Measurements from ENCODE around the gene SNCA.

SNCA gene

GRCh38 chr4:89836897-89837384, at the start of gene SNCA:
Gene SNCA, minus strand, starts transcription at chr4:89837161. Its CDS starts 1,494 bp downstream, at chr4:89835667.
- DNase-seq (ENCODE audit: low read depth), result no peak

GRCh38 chr4:89879215-89879614, 42.3 kb upstream of the SNCA start:
- DNase-seq (ENCODE audit: low read depth), result no peak

GRCh38 chr4:89878611-89879010, 41.6 kb upstream of the SNCA start:
- DNase-seq (ENCODE audit: low read depth), result no peak

- no peak for DNase-seq (ENCODE audit: low read depth)
Measured at GRCh38 chr4:89876548-89876947, 39.6 kb upstream of the SNCA start.

- no peak for DNase-seq (ENCODE audit: low read depth)
Measured at GRCh38 chr4:89871211-89871610, 34.2 kb upstream of the SNCA start.

GRCh38 chr4:89868999-89869589, 32.1 kb upstream of the SNCA start:
- DNase-seq (ENCODE audit: low read depth), result no peak

- DNase-seq (ENCODE audit: low read depth), result no peak
Measured at GRCh38 chr4:89868276-89868675, 31.3 kb upstream of the SNCA start.

GRCh38 chr4:89863533-89863932, 26.6 kb upstream of the SNCA start:
- DNase-seq (ENCODE audit: low read depth), result no peak

GRCh38 chr4:89860971-89861370, 24.0 kb upstream of the SNCA start:
- DNase-seq (ENCODE audit: low read depth), result no peak

GRCh38 chr4:89855236-89855635, 18.3 kb upstream of the SNCA start:
- no peak for DNase-seq (ENCODE audit: low read depth)

GRCh38 chr4:89847571-89848325, 10.8 kb upstream of the SNCA start:
- no peak for DNase-seq (ENCODE audit: low read depth)

- no peak for DNase-seq (ENCODE audit: low read depth)
Measured at GRCh38 chr4:89839558-89839957, 2.6 kb upstream of the SNCA start.

- no peak for DNase-seq (ENCODE audit: low read depth)
Measured at GRCh38 chr4:89837993-89838390, 1.0 kb upstream of the SNCA start.

GRCh38 chr4:89837385-89837992, 528 bp upstream of the SNCA start:
- no peak for DNase-seq (ENCODE audit: low read depth)

- DNase-seq (ENCODE audit: low read depth), result no peak
Measured at GRCh38 chr4:89836031-89836745, 773 bp downstream of the SNCA start.

- no peak for DNase-seq (ENCODE audit: low read depth)
Measured at GRCh38 chr4:89835413-89835812, 1.5 kb downstream of the SNCA start.

- no peak for DNase-seq (ENCODE audit: low read depth)
Measured at GRCh38 chr4:89834486-89835209, 2.3 kb downstream of the SNCA start.

- DNase-seq (ENCODE audit: low read depth), result no peak
Measured at GRCh38 chr4:89829470-89830138, 7.4 kb downstream of the SNCA start.

GRCh38 chr4:89823416-89823815, 13.5 kb downstream of the SNCA start:
- DNase-seq (ENCODE audit: low read depth), result no peak

- no peak for DNase-seq (ENCODE audit: low read depth)
Measured at GRCh38 chr4:89821612-89822011, 15.3 kb downstream of the SNCA start.

- no peak for DNase-seq (ENCODE audit: low read depth)
Measured at GRCh38 chr4:89820010-89820409, 17.0 kb downstream of the SNCA start.
